CD14-positive monocyte (primary cell): ENCODE measurements around the gene CNOT3. TPM values are rescaled to one million over a fixed set of nuclear protein-coding genes. Genes with fewer than 3 reads are reported as not detected.

ENCODE experiments used
- DNase-seq, 3 donors: peaks; one replicate each; pipeline ENCODE4 v3.0.0-alpha.2; 2011 to 2022
- H2AFZ ChIP-seq: 2 replicates; pipeline ENCODE4 v1.6.0; 2012; ENCODE audit warnings: mild to moderate bottlenecking, low read depth, low read length, inconsistent platforms; ENCODE audit not compliant: insufficient read depth, poor library complexity, severe bottlenecking
- H3K27ac ChIP-seq, 2 donors: 1 replicate in 1 of 2; 2 replicates in 1 of 2; pipeline ENCODE4 v1.5.1; 2012 to 2013; ENCODE audit warnings: low read length in 2 of 2, control low read depth in 1 of 2, inconsistent platforms in 1 of 2, low read depth in 1 of 2, mild to moderate bottlenecking in 1 of 2
- H3K27me3 ChIP-seq, 2 donors: one replicate each; pipeline versions ENCODE4 v1.6.0 to v1.6.1; 2011 to 2013; ENCODE audit warnings: low read length in 2 of 2; ENCODE audit not compliant: control insufficient read depth in 2 of 2, insufficient read depth in 2 of 2
- H3K36me3 ChIP-seq, 2 donors: replicated peaks in 1 of 2; 1 replicate in 1 of 2; 2 replicates in 1 of 2; pipeline versions ENCODE4 v1.5.1 to v1.6.1; 2012 to 2013; ENCODE audit warnings: low read length in 2 of 2, control low read depth in 1 of 2, inconsistent platforms in 1 of 2, mild to moderate bottlenecking in 1 of 2; ENCODE audit not compliant: insufficient read depth in 2 of 2, control insufficient read depth in 1 of 2
- H3K4me1 ChIP-seq, 2 donors: 1 replicate in 1 of 2; 2 replicates in 1 of 2; pipeline versions ENCODE4 v1.5.1 to v1.6.1; 2012 to 2013; ENCODE audit warnings: low read length in 2 of 2, control low read depth in 1 of 2, inconsistent platforms in 1 of 2, mild to moderate bottlenecking in 1 of 2, moderate library complexity in 1 of 2; ENCODE audit not compliant: insufficient read depth in 2 of 2, control insufficient read depth in 1 of 2
- H3K4me2 ChIP-seq: replicated peaks from 2 replicates; pipeline ENCODE3; 2012; ENCODE audit warnings: low read length, moderate library complexity, mild to moderate bottlenecking; ENCODE audit not compliant: poor library complexity, severe bottlenecking; ENCODE audit errors: extremely low read depth
- H3K4me3 ChIP-seq, 3 experiments: fragments of 200-600 bp in 1 of 3; sonication (generic) in 1 of 3; replicated peaks in 1 of 3; 1 replicate in 2 of 3; 2 replicates in 1 of 3; pipeline ENCODE4 v1.5.1; 2011 to 2013; ENCODE audit warnings: low read length in 3 of 3, mild to moderate bottlenecking in 3 of 3, control low read depth in 2 of 3, low read depth in 2 of 3, inconsistent platforms in 1 of 3, moderate library complexity in 1 of 3
- H3K79me2 ChIP-seq: 2 replicates; pipeline ENCODE4 v1.6.0; 2012; ENCODE audit warnings: mild to moderate bottlenecking, control low read depth, inconsistent platforms, low read length, moderate library complexity; ENCODE audit not compliant: insufficient read depth
- H3K9ac ChIP-seq: 2 replicates; pipeline ENCODE4 v1.6.0; 2017; ENCODE audit warnings: low read length, mild to moderate bottlenecking; ENCODE audit not compliant: insufficient read depth, poor library complexity, severe bottlenecking
- H3K9me3 ChIP-seq, 2 donors: replicated peaks in 1 of 2; 1 replicate in 1 of 2; 2 replicates in 1 of 2; pipeline versions ENCODE4 v1.5.1 to v1.6.1; 2012 to 2013; ENCODE audit warnings: low read length in 2 of 2, control low read depth in 1 of 2; ENCODE audit not compliant: control insufficient read depth in 1 of 2, insufficient read depth in 1 of 2
- H4K20me1 ChIP-seq: 2 replicates; pipeline ENCODE4 v1.6.0; 2012; ENCODE audit warnings: mild to moderate bottlenecking, low read length, control low read depth, moderate library complexity; ENCODE audit not compliant: insufficient read depth
- H3K27ac Mint-ChIP-seq, 7 donors: one replicate each; pipeline ENCODE4 v1.8.0; 2020; ENCODE audit warnings: mild to moderate bottlenecking in 7 of 7, mixed read lengths in 7 of 7, moderate library complexity in 6 of 7, inconsistent platforms in 2 of 7
- H3K27me3 Mint-ChIP-seq, 3 donors: one replicate each; pipeline ENCODE4 v1.8.0; 2021 to 2022; ENCODE audit warnings: low read depth in 3 of 3, mild to moderate bottlenecking in 3 of 3, mixed read lengths in 3 of 3, moderate library complexity in 3 of 3, inconsistent platforms in 1 of 3
- H3K36me3 Mint-ChIP-seq, 2 donors: one replicate each; pipeline ENCODE4 v1.8.0; 2020; ENCODE audit warnings: mixed read lengths in 2 of 2, inconsistent platforms in 1 of 2, mild to moderate bottlenecking in 1 of 2
- H3K4me1 Mint-ChIP-seq: one replicate; pipeline ENCODE4 v1.8.0; 2020; ENCODE audit warnings: mild to moderate bottlenecking, mixed read lengths
- H3K4me3 Mint-ChIP-seq, 2 donors: one replicate each; pipeline ENCODE4 v1.8.0; 2020; ENCODE audit warnings: mild to moderate bottlenecking in 2 of 2, mixed read lengths in 2 of 2, moderate library complexity in 1 of 2
- H3K9me3 Mint-ChIP-seq, 7 donors: one replicate each; pipeline ENCODE4 v1.8.0; 2020 to 2022; ENCODE audit warnings: mixed read lengths in 7 of 7, mild to moderate bottlenecking in 6 of 7, moderate library complexity in 6 of 7, inconsistent platforms in 2 of 7
- CTCF ChIP-seq: fragments of 200-600 bp; IDR thresholded peaks from one replicate; pipeline ENCODE4 v1.8.0; 2022; ENCODE audit warnings: antibody characterized with exemption, mild to moderate bottlenecking
- WGBS: methylation state at CpG from one replicate; pipeline ENCODE4 v1.1.5; 2013; ENCODE audit warnings: missing lambda C conversion rate; ENCODE audit not compliant: insufficient coverage; 5-methylcytosine and 5-hydroxymethylcytosine counted together
- intact Hi-C, 2 donors: fragments of 100-400 bp; cut with micrococcal nuclease; formaldehyde crosslinking; loops; one replicate each; pipeline versions ENCODE4 v1.15.0 to v1.15.1; 2023
- polyA plus RNA-seq, 3 donors: library from polyadenylated mRNA; depleted of rRNA in 1 of 3; unstranded in 2 of 3; stranded (reverse) in 1 of 3; fragments of 300-500 nt in 2 of 3; fragments of >200 nt in 1 of 3; fragmentation: Illumina TruSeq in 2 of 3; gene quantifications; 1 replicate in 2 of 3; 2 replicates in 1 of 3; pipeline ENCODE4 v1.2.3, GENCODE V29; 2012 to 2021

Gene CNOT3
- polyA plus RNA-seq, 3 donors: 3.0 to 22.5 (median 4.2) TPM

- Mint-ChIP-seq H3K4me1 (peaks cover 24% of the 10 kb centered on the region), H3K4me3 (no peak overlapping the region), H3K9me3 (peaks cover 0 to 2% (median 0%) of the 10 kb centered on the region in 7 donors), H3K27ac (peak overlapping the region in 4 of 7 donors; percentile 8 to 97 (median 88)), H3K27me3 (peaks cover 0 to 2% (median 1%) of the 10 kb centered on the region in 3 donors), H3K36me3 (peaks cover 37 to 50% of the 10 kb centered on the region in 2 donors)
- Histone ChIP-seq H3K27ac (no peak overlapping the region), H3K9me3 (no peaks in the 10 kb centered on the region), H3K4me2 (no peak overlapping the region), H3K36me3 (peaks cover 32 to 41% of the 10 kb centered on the region in 2 donors), H3K79me2 (peaks cover 33% of the 10 kb centered on the region), H3K4me1 (peaks cover 22 to 32% of the 10 kb centered on the region in 2 donors), H2AFZ (no peak overlapping the region), H3K27me3 (no peaks in the 10 kb centered on the region), H3K4me3 (no peak overlapping the region), H4K20me1 (peaks cover 45% of the 10 kb centered on the region), H3K9ac (no peak overlapping the region)
- no peak for TF ChIP-seq CTCF
- 90% methylated on average over 7 of the region's 11 CpGs for WGBS
- intact Hi-C loops: no loop called here
- no peak for DNase-seq
Observed at GRCh38 chr19:54186934-54187381, 49.4 kb downstream of the CNOT3 start.

GRCh38 chr19:54188215-54188871, 50.8 kb downstream of the CNOT3 start:
- no peaks in the 10 kb centered on the region for H3K27me3 ChIP-seq
- peak in 2 of 3 donors; percentile 70 to 73 for DNase-seq
- TF ChIP-seq CTCF: no peak
- no peaks in the 10 kb centered on the region for H3K9me3 ChIP-seq
- WGBS: 0% methylated on average over 7 of the region's 12 CpGs
- Mint-ChIP-seq H3K27ac (peak overlapping the region; percentile 89 to 100 (median 92)), H3K4me1 (peaks cover 36% of the 10 kb centered on the region), H3K9me3 (peaks cover 0 to 2% (median 0%) of the 10 kb centered on the region in 7 donors), H3K4me3 (peak overlapping the region; percentile 88 to 95), H3K36me3 (peaks cover 42 to 52% of the 10 kb centered on the region in 2 donors), H3K27me3 (peaks cover 0 to 3% (median 1%) of the 10 kb centered on the region in 3 donors)
- H3K4me2 ChIP-seq: peak overlapping the region; percentile 93
- peaks cover 47% of the 10 kb centered on the region for H3K79me2 ChIP-seq
- peaks cover 27 to 44% of the 10 kb centered on the region in 2 donors for H3K36me3 ChIP-seq
- peak overlapping the region; percentile 98 to 99 for H3K27ac ChIP-seq
- intact Hi-C loops: no loop called here
- H3K9ac ChIP-seq: peak overlapping the region; percentile 91
- H2AFZ ChIP-seq: peak overlapping the region; percentile 17
- H4K20me1 ChIP-seq: peaks cover 53% of the 10 kb centered on the region
- peak overlapping the region; percentile 63 to 97 (median 89) for H3K4me3 ChIP-seq
- H3K4me1 ChIP-seq: peaks cover 30 to 46% of the 10 kb centered on the region in 2 donors
